HFF-Myc (cell line): ENCODE data around the gene TNIK.

ENCODE experiments used
- DNase-seq: peaks from one replicate; pipeline ENCODE4 v3.0.0-alpha.2; 2011; ENCODE audit warnings: low read depth; ENCODE audit errors: extremely low read depth
- H3K4me3 ChIP-seq: replicated peaks from 2 replicates; pipeline ENCODE4 v1.5.1; 2011; ENCODE audit warnings: low read depth, mild to moderate bottlenecking, control low read depth, low read length
- CTCF ChIP-seq: IDR thresholded peaks from 2 replicates; pipeline ENCODE4 v1.5.1; 2012; ENCODE audit warnings: mild to moderate bottlenecking, low read depth, low read length, control low read depth; ENCODE audit errors: missing control alignments

The TNIK gene

GRCh38 chr3:171412473-171412872 lies 47.7 kb downstream of the TNIK start:
- no peak for TF ChIP-seq CTCF
- DNase-seq = no peak
- H3K4me3 ChIP-seq = no peak overlapping the region

GRCh38 chr3:171412054-171412453 lies 48.2 kb downstream of the TNIK start:
- no peak for TF ChIP-seq CTCF
- no peak overlapping the region for H3K4me3 ChIP-seq
- no peak for DNase-seq

GRCh38 chr3:171410186-171410585 lies 50.0 kb downstream of the TNIK start:
- H3K4me3 ChIP-seq = no peak overlapping the region
- DNase-seq = no peak
- no peak for TF ChIP-seq CTCF

- TF ChIP-seq CTCF = no peak
- no peak for DNase-seq
- H3K4me3 ChIP-seq = no peak overlapping the region
Observed at GRCh38 chr3:171407759-171408158, 52.4 kb downstream of the TNIK start.

- DNase-seq = no peak
- no peak for TF ChIP-seq CTCF
- H3K4me3 ChIP-seq = no peak overlapping the region
Observed at GRCh38 chr3:171404376-171404967, 55.7 kb downstream of the TNIK start.

- DNase-seq = no peak
- H3K4me3 ChIP-seq = no peak overlapping the region
- TF ChIP-seq CTCF = no peak
Observed at GRCh38 chr3:171402281-171402680, 57.9 kb downstream of the TNIK start.

GRCh38 chr3:171401432-171401831 lies 58.8 kb downstream of the TNIK start:
- no peak for DNase-seq
- TF ChIP-seq CTCF = no peak
- no peak overlapping the region for H3K4me3 ChIP-seq
